ENCODE data around the gene ZFHX3.

GRCh38 chr16:73036074-73036826 is 11.7 kb downstream of the ZFHX3 start:
- no peak for TF ChIP-seq CTCF (IDR thresholded peaks at IDR 0.05)
- TF ChIP-seq EZH2 (IDR thresholded peaks at IDR 0.05; ENCODE audit: borderline replicate concordance, insufficient read depth, low read depth, low read length, poor library complexity, severe bottlenecking), result no peak

Measured in B cell (primary cell).